Gastroesophageal sphincter (tissue), 4 donors: ENCODE data around the gene PCNX3. TPM values are rescaled to one million over a fixed set of nuclear protein-coding genes. Genes with fewer than 3 reads are reported as not detected.
A peak's percentile ranks its signal among the peaks of the same experiment; 100 is the strongest.

Source experiments
- ATAC-seq: fragments of 150-250 bp; one replicate; pipeline ENCODE4 v1.9.1; 2016; ENCODE audit warnings: mild to moderate bottlenecking, moderate library complexity
- H3K27ac ChIP-seq, 4 donors: fragments of 200-600 bp; sonication (generic) in 3 of 4; 1 replicate in 3 of 4; 2 replicates in 1 of 4; pipeline ENCODE4 v1.5.1; 2016 to 2019
- H3K27me3 ChIP-seq: fragments of 200-600 bp; sonication (generic); one replicate; pipeline ENCODE4 v1.5.1; 2019
- H3K36me3 ChIP-seq, 2 donors: fragments of 200-600 bp; sonication (generic); one replicate each; pipeline ENCODE4 v1.5.1; 2019; ENCODE audit warnings: control low read depth in 1 of 2
- H3K4me1 ChIP-seq, 3 donors: fragments of 200-600 bp; sonication (generic); 1 replicate in 2 of 3; 2 replicates in 1 of 3; pipeline ENCODE4 v1.5.1; 2016 to 2019; ENCODE audit warnings: control low read depth in 2 of 3
- H3K4me3 ChIP-seq, 2 donors: fragments of 200-600 bp; sonication (generic); one replicate each; pipeline ENCODE4 v1.5.1; 2019; ENCODE audit warnings: mild to moderate bottlenecking in 1 of 2, moderate library complexity in 1 of 2
- H3K9me3 ChIP-seq, 3 donors: fragments of 200-600 bp; sonication (generic); one replicate each; pipeline ENCODE4 v1.5.1; 2017 to 2019; ENCODE audit warnings: control low read depth in 2 of 3
- EP300 ChIP-seq: sonication (generic); formaldehyde crosslinking; IDR thresholded peaks from one replicate; pipeline ENCODE4 v1.6.1; 2017; ENCODE audit warnings: antibody characterized with exemption, mild to moderate bottlenecking
- POLR2A ChIP-seq, 2 donors: fragments of 450-650 bp; IDR thresholded peaks; one replicate each; pipeline ENCODE4 v1.6.1; 2017; ENCODE audit warnings: antibody characterized with exemption in 2 of 2, mild to moderate bottlenecking in 2 of 2, moderate library complexity in 1 of 2
- POLR2AphosphoS5 ChIP-seq: sonication (generic); formaldehyde crosslinking; IDR thresholded peaks from one replicate; pipeline ENCODE4 v1.6.1; 2017; ENCODE audit warnings: antibody characterized with exemption
- WGBS, 2 donors: methylation state at CpG; one replicate each; pipeline ENCODE4 v1.1.5; 2018; ENCODE audit warnings: low coverage in 1 of 2; 5-methylcytosine and 5-hydroxymethylcytosine counted together
- total RNA-seq, 4 donors: library from RNA; depleted of rRNA; stranded (reverse); fragments of >200 nt; gene quantifications; one replicate each; pipeline ENCODE4 v1.1.0, GENCODE V29; 2016
- TF ChIP-seq, protein P1 (sequence below), 4 experiments: fragments of 200-600 bp in 2 of 4; fragments of 450-650 bp in 2 of 4; sonication (generic) in 1 of 4; IDR thresholded peaks; one replicate each; pipeline ENCODE4 v1.5.1; 2017 to 2019; ENCODE audit warnings: antibody characterized with exemption in 4 of 4, mild to moderate bottlenecking in 2 of 4, moderate library complexity in 2 of 4

Gene PCNX3
- total RNA-seq, 4 donors from 2014 or later = 15.9 to 40.1 (median 19.3) TPM

DNA sequence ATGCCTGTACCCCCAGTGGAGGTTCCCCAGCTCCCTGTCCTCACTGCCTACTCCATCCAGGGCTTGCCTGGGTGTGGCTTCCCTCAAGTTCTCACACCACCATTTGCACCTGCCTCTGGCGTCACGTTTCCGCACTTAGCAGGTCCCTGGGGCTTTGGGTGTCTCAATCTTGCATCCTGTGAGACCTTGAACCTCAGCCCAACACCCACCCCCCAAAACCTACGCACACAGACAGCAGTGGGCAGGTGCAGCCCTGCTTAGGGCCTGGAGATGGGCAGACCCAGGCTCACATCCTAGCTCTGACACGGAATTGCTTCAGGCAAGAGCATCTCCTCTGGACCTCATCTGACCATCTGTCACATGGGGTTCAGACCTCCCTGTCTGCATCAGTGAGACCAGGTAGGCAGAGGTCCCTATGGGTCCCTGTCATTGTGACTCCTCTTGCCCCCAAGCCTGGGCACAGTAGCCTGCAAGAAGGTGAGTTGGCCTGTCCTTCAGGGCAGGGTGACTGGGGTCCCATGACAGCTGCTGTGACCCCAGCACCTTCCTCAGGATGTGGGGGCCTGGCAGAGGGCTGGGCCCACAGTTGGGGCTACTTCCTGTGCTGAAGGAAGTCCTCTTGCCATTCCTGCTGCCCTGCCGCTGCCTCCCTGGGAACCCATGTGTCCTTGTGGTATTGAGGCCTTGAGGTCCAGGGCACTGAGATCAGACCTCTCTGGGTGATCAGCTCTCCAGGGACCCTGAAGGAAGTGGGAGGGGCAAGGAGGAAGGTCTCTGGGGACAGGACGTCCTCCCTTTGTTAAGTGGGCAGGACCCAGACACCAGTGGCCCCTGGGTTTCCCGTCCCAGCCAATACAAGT is 24.3 kb downstream of the PCNX3 start:
- H3K27ac ChIP-seq = peak overlapping the region in 3 of 4 donors; percentile 89 to 93 (median 91)
- 50% methylated on average over 3 of the region's 8 CpGs; no CpG with 5 or more reads in 1 of the 2 donors for WGBS, 2 donors
- no peak for ATAC-seq

GRCh38 chr11:65640483-65641296 is 25.1 kb downstream of the PCNX3 start:
- no peak for ATAC-seq
- Histone ChIP-seq H3K27ac (peak overlapping the region in 3 of 4 donors; percentile 89 to 93 (median 91)), H3K27me3 (no peaks in the 10 kb centered on the region), H3K4me1 (peaks cover 0 to 58% (median 28%) of the 10 kb centered on the region in 3 donors), H3K9me3 (no peaks in the 10 kb centered on the region), H3K36me3 (peaks cover 0 to 63% of the 10 kb centered on the region in 2 donors), H3K4me3 (peak overlapping the region in 1 of 2 donors; percentile 38)
- TF ChIP-seq POLR2AphosphoS5 (no peak), POLR2A (IDR thresholded peaks at IDR 0.05) (no peak), EP300 (no peak)
- TF ChIP-seq, protein P1, sequence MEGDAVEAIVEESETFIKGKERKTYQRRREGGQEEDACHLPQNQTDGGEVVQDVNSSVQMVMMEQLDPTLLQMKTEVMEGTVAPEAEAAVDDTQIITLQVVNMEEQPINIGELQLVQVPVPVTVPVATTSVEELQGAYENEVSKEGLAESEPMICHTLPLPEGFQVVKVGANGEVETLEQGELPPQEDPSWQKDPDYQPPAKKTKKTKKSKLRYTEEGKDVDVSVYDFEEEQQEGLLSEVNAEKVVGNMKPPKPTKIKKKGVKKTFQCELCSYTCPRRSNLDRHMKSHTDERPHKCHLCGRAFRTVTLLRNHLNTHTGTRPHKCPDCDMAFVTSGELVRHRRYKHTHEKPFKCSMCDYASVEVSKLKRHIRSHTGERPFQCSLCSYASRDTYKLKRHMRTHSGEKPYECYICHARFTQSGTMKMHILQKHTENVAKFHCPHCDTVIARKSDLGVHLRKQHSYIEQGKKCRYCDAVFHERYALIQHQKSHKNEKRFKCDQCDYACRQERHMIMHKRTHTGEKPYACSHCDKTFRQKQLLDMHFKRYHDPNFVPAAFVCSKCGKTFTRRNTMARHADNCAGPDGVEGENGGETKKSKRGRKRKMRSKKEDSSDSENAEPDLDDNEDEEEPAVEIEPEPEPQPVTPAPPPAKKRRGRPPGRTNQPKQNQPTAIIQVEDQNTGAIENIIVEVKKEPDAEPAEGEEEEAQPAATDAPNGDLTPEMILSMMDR (IDR thresholded peaks at IDR 0.05) = no peak
- 75% methylated on average over 4 of the region's 35 CpGs; no CpG with 5 or more reads in 1 of the 2 donors for WGBS, 2 donors

More for the DNA sequence above, 24.3 kb downstream of the PCNX3 start:
- Histone ChIP-seq H3K27me3 (no peaks in the 10 kb centered on the region), H3K36me3 (peaks cover 0 to 63% of the 10 kb centered on the region in 2 donors), H3K9me3 (no peaks in the 10 kb centered on the region), H3K4me3 (peak overlapping the region in 1 of 2 donors; percentile 86), H3K4me1 (peaks cover 0 to 58% (median 28%) of the 10 kb centered on the region in 3 donors)
- TF ChIP-seq POLR2AphosphoS5 = no peak
- TF ChIP-seq, protein P1 (IDR thresholded peaks at IDR 0.05) = no peak

GRCh38 chr11:65641297-65642013 is 25.9 kb downstream of the PCNX3 start:
- no peak for ATAC-seq
- TF ChIP-seq EP300 = no peak
- no peak for TF ChIP-seq POLR2A (IDR thresholded peaks at IDR 0.05)
- no peak for TF ChIP-seq POLR2AphosphoS5
- TF ChIP-seq, protein P1 (IDR thresholded peaks at IDR 0.05) = no peak
- H3K36me3 ChIP-seq = peaks cover 0 to 63% of the 10 kb centered on the region in 2 donors
- H3K27me3 ChIP-seq = no peaks in the 10 kb centered on the region
- peak overlapping the region in 1 of 2 donors; percentile 38 for H3K4me3 ChIP-seq
- peak overlapping the region in 2 of 4 donors; percentile 89 to 91 for H3K27ac ChIP-seq
- H3K9me3 ChIP-seq = no peaks in the 10 kb centered on the region
- H3K4me1 ChIP-seq = peaks cover 0 to 64% (median 28%) of the 10 kb centered on the region in 3 donors
- WGBS, 2 donors = 50% methylated on average over 1 of the region's 16 CpGs; no CpG with 5 or more reads in 1 of the 2 donors

- TF ChIP-seq, protein P1 (IDR thresholded peaks at IDR 0.05) = no peak
- TF ChIP-seq POLR2AphosphoS5 = no peak
- TF ChIP-seq POLR2A (IDR thresholded peaks at IDR 0.05) = no peak
- no peak for TF ChIP-seq EP300
- peaks cover 0 to 63% (median 28%) of the 10 kb centered on the region in 3 donors for H3K4me1 ChIP-seq
- peaks cover 0 to 63% of the 10 kb centered on the region in 2 donors for H3K36me3 ChIP-seq
- H3K27ac ChIP-seq = no peak overlapping the region
- ATAC-seq = no peak
- no peaks in the 10 kb centered on the region for H3K27me3 ChIP-seq
- 61% methylated on average over 14 of the region's 49 CpGs; no CpG with 5 or more reads in 1 of the 2 donors for WGBS, 2 donors
- H3K4me3 ChIP-seq = peak overlapping the region in 1 of 2 donors; percentile 38
- no peaks in the 10 kb centered on the region for H3K9me3 ChIP-seq
Measured at GRCh38 chr11:65642014-65642671, 26.6 kb downstream of the PCNX3 start.
